ENCODE measurements around the gene IFNK.

GRCh38 chr9:27537756-27538155 is 13.7 kb downstream of the IFNK start:
- TF ChIP-seq CTCF (IDR thresholded peaks at IDR 0.05) (no peak), POLR2A (IDR thresholded peaks at IDR 0.05) (no peak)

Data from heart left ventricle (tissue), 13 donors.